Activated CD8-positive, alpha-beta memory T cell treated with anti-CD3 and anti-CD28 coated beads, Interleukin-2, amount 50 U/mL, for 24 hours (primary cell): ENCODE measurements around the gene DOCK1.

Experiments
- DNase-seq: peaks from one replicate; pipeline ENCODE4 v3.0.0-alpha.2; 2020; ENCODE audit errors: extremely low read depth

DOCK1 gene

DNA sequence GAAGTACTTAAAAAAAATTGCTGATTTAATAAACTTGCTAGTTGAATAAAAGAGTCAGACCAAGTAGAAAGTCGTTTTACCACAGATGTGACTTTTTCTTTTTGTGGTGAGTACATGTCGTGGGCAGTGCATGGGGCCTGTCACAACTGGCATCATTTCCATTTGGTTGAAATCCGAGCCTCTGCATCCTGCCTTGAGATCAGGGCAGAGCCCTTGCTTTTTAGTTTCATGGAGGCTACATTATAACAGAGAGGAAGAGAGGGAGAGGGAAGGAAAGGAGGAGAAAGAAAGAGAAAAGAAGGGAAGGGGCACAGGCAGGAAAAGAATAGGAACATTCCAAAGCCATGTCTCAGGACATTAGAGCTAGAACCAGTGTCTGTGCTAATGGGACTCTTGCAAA is 311.6 kb downstream of the DOCK1 start:
- no peak for DNase-seq

DNA sequence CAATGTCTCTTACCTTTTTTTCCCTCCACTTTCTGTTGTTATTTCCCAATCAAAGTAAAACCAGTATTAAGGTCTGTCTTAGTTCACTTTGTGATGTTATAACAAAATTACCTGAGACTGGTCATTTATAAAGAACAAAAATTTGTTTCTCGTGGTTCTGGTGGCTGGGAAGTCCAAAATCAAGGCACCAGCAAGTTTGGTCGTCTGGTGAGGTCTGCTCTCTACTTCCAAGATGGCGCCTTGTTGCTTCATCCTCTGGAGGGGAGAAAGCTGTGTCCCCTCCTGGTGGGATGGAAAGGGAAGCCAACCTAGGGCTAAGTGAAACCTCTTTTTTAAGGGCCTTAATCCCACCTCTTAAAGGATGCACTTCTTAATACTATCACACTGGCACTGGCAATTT is 313.4 kb downstream of the DOCK1 start:
- no peak for DNase-seq

DNA sequence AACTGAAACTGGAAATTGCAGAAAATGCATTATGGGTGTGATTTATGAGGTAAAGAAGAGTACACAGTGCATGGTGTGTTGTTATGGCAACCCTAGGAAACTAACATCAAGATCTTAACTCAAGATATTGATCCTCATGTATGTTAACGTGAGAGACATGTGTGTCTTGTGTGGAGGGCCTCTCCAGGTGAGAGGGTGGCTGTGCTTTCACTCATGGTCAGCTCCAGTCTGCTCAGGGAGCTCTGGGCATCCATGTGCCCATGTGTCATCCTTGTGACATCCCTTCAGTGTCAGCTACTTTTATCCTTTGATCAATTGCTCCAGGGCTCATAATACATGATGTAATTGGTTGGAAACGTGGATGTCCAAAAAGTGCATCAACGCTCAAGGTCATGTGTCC is 316.1 kb downstream of the DOCK1 start:
- DNase-seq, result no peak

DNA sequence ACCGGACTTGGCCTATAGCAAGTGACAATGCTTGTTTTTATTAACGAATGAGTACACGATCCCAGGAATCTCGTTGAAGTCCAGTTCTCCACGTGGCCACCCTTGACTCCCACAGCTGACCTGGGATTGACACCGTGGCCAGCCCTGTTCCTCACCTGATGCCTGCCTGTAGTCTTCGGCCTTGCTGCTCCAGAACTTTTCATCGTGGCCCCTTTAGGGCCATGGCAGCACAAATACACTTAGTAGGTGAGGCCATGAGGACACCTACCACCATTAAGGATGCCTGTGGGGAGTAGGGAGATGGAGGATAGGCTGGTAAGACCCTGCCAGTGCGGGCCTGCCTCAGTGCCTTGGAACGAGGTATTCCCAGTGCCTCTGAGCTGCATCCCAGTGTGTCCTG is 321.8 kb downstream of the DOCK1 start:
- no peak for DNase-seq

DNA sequence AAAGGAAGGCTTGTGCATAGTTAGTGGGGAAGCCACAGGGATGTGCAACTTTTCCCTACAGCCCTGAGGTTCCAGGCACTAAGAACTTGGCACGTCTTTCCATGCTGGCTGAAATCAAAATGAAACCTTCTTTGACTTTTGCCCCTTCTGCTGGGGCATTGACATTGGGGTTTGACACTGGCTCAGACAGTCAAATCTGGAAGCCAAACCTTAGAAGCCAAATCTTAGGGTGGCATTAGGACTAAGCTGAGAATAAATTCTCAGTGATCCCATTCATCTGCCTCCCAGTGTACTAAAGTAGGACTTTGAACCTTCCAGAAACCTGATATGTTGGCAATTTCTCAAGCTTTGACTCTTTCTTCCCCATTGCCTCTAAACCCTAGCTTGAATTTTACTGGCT is 322.4 kb downstream of the DOCK1 start:
- DNase-seq, result no peak

DNA sequence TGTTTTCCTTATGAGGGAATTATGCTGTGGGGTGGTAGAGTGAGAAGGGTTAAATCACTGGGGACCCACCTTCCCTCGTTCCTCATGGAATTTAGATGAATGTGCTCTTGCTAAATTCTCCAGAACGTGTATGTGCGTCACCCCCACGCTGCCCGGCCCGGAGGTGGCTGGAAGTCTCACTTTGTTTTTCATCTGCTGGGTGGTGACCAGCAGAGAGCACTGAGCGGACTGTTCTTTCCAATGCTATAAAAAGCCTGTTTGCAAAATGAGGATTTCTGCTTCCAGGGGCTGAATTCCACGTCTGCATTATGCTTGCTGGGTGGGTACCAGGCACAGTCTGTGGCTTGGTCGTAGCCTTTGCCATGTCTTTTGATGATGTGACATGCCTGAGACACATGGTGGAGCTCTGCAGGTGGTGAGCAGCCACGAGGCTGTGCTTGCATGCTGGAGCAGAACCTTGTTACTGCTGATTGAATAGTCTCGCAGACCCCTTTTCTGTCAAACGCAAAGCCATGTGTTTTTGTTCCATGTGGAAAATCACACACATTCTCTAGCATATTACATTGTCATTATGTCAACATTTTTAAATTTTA is 323.1 kb downstream of the DOCK1 start:
- no peak for DNase-seq

DNA sequence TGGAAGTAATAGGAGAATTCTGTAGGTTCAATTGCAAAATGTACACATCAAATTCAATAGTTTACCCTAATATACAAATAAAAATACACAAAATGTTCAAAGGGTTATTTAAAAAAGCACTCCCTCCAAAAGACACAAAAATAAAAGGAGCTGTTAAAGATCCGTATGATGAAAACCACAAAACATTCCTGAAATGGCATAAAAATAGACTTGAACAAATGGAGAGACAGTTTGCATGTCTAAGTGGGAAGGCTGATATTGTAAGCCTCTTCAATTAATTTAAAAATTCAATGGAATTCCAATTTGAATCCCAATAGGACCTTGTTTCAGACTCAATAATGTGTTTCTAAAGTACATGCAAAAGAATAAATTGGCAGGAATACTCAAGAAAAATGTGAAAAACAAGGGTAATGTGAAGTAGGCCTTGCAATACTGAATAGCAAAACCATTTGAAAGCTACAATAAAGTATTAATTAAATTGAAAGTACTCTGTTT is 329.1 kb downstream of the DOCK1 start:
- DNase-seq, result no peak

DNA sequence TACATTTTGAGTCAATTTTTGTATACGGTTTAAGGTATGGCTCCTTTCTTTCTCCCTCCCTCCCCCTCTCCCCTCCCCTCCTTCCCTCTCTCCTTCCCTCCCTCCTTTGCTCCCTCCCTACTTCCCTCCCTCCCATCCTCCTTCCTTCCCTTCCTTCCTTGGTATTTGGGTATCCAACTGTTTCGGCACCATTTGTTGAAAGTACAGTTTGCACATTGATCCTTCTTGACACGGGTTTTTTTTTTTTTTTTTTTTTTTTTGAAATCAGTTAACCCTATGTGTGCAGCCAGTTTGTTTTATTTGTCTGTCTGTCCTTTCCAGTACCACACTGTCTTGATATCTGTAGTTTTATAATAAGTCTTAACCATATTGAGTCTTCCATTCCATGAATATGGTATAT is 331.0 kb downstream of the DOCK1 start:
- no peak for DNase-seq

DNA sequence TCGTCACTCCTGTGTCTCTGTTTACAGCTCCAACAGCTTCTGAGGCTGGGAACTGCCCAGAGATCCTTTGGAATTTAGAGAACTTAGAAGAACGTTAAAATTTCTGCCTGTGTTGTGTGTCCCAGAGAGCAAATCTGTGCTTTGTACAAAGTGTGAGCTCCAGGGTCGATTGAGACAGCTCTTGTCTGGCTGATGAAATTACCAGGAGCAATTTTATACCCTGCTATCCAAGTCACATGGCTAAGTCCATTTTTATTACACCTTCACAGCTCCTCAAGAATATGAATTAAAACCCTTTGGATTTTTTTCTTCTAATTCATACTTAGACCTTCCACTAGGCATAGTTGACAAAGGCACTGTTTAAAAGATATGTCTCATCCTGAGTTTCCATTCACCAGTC is 337.7 kb downstream of the DOCK1 start:
- DNase-seq, result no peak

DNA sequence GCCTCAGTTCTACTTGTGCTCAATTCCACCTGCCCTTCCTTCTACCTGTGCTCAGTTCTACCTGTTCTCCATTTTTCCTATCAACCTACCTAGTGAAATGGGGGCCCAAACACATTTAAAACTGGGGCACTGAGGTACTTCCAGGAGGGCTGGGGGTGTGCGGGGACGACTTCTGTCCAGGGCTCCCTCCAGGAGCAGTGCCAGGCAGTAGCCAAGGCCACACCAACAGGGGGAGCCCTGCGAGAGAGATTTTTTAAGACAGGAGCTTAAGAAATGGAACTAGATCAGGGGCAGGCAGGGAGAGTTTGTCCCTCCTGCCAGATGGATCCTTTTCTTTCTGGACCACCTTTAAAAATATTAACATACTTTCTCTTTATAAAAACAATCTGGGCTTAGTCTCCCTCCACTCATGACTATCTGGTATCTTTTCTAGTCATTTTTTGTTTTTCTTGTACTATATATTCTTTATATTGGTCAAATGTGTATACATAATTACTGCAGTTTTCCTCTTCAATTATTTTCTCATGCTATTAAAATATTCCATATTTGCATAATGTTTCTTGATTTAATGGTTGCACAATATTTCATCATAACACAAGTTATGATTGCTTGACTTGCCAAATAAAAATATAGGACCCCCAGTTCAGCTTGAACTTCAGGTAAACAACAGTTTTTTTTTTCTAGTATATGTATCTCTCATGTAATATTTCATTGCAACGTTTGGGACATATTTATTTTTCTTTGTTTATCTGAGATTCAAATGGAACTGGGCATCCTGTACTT is 338.5 kb downstream of the DOCK1 start:
- DNase-seq, result no peak

DNA sequence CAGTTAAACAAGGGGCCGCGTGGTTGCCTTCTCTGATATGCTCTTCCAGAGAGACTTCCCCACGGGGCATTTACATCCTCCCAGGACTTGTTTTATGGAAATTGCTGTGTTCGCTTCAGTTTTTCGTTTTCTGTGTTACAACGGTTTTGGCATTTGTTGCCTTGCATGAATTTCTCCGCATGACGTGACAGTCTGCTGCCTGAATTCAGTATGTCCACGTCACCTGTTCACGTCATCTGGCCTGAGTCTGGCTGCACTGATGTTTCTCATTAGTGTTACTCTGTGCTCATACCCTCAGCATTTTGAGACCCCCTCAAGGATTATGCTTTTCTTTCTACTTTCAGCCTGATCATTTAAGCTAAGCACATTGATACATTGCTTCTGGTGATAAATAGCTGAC is 340.2 kb downstream of the DOCK1 start:
- DNase-seq, result no peak

DNA sequence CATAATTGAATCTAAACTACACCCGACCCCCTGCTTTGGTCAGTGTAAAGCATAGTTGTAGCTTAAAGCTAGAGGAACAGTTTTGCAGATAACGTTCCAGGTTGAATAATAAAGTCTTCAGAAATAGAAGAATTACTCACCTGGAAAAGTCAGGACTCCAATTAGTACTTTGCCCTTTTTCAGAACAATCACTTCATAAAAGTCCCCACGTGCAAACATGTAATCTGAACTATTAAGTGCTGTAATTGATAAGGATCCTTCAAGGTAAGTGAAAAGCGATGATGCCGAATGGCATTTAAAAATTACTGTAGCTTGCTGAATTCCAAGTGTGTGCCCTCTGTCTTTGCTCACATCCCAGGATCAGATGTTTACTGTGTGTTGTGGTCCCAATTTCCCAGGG is 344.8 kb downstream of the DOCK1 start:
- no peak for DNase-seq

DNA sequence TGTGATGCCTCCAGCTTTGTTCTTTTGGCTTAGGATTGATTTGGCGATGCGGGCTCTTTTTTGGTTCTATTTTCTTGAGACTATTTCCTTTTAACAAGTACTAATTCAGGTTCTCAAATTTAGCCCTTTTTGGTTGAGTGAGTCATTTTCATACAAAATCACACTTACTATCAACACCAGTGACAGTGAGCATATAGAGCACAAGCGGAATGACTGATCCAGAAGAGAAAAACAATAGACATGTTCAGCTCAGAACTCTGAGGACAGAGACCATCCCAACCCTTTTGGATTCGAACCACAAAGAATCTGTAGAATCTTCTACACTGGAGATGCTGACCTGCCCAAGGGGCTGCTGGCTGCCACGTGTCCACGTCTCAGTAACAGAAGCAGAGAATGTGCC is 347.6 kb downstream of the DOCK1 start:
- DNase-seq, result no peak

DNA sequence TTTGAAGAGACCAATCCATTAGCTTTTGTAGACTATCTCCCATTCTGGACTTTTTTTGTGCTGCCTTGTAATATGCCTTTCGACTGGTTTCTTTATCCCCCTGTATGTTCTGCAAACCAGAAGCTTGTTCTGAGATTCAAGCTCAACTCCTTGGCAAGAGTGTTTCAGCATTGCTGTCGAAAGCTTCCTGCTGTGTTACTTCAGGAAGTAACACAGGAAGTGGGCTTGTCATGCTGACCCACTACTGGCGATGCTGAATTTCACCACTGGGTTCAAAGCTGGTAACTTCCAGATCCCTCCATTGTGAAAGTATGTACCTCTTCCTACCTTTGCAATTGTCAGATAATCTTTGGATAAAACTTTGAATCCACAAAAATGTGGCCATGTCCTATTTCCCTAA is 349.0 kb downstream of the DOCK1 start:
- no peak for DNase-seq

DNA sequence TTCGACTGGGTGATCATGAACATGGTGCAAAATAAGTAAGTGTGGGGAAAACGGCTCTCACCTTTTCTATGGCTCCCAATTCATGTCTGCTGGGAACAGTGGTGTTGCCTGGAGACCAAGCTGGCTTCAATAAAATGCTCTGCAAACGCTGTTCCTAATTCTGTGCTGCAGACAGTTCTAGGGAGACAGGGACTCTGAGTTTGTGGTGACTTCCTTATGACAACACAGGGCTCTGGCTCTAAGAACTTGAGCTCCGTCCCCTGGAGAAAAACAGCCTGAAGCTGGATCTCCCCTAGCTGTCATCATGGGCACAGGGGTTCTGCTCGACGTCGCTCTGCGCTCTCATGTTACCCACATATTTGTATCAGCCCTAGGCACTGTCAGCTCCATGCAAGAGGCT is 352.2 kb downstream of the DOCK1 start:
- DNase-seq, result no peak

DNA sequence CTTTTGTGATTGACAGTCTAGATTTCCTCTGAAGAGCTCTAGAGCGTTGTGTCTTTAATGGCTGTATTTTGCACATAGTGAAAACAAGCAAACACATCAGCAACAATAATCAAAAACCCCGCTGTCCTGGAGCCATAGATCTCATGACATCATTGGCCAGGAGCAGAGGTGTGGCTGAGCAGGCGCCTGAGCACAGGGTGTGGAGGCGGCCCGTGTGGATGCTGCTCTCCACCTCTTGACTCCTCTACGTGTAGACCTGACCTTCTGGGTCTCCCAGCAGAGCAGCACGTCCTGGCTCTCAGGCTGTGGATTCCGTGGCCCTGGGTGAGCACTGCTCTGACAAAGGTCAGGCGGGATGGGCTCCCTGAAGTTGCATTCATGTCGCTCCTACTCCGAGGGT is 354.1 kb downstream of the DOCK1 start:
- no peak for DNase-seq

DNA sequence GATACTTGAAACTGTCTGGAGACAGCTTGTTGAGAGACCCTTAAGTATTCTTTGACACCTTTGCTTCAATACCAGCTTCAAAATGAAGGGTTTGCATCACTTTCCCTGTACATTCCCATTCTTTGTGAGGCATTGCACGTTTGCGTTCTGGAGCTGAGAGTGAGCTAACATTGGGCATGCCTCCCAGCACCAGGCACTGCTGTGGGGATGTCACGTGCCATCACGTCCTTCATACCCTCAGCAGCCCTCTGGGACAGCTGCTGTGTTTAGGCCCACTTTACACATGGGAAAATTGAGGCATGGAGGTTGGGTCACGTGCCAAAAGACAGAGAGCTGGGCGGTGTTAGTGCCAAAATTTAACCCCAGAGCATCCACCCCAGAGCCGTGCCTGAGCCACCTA is 357.4 kb downstream of the DOCK1 start:
- DNase-seq, result no peak

DNA sequence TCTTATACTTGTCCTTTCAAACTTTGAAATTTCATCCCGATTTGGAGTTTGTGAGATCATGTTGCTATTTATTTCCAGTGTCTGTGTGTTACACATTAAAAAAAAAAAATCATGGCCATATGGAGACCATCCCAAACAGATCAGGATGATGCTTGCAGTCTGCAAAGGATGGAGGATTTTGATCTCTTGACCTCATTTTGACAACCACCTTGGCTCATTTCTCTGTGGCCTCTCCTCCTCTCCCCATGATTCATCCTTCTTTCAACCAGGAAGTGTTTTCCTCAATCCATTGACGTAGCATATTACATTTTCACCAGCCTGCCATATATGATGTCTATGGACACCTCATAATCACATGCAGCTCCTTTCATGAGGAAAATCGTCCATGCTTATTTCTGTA is 360.1 kb downstream of the DOCK1 start:
- DNase-seq, result no peak

DNA sequence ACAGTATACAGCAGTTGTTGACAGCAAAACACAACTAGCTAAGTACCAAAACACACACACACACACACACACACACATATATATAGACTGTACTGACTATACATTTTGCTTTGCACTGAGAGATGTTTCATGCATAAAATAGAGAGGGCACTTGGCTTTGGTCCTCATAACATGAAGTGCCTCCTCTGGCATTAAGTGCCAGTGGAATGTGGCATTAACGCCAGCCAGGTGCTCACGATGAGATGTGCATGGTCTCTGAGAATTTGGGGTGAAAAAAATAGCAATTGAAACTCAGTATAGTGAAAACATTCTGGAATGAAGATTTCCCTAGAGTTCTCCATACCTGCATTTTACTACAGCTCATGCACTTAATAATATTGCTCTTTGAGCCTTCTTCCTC is 361.2 kb downstream of the DOCK1 start:
- no peak for DNase-seq

DNA sequence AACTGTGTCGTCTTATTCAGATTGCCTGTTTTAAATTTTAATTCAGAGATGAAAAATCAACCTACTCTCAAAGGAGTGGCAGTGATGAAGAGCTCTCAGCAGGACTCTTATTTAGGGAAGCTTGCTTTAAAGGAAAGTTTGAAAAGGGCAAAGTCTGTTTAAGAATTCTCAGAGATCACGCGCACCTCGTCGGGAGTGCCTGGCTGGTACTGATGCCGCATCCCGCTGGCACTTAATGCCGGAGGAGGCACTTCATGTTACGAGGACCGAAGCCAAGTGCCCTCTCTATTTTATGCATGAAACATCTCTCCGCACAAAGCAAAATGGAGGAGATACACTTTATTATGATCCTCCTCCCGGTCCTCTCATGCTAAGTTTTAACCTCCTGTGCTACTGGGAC is 362.2 kb downstream of the DOCK1 start:
- no peak for DNase-seq

DNA sequence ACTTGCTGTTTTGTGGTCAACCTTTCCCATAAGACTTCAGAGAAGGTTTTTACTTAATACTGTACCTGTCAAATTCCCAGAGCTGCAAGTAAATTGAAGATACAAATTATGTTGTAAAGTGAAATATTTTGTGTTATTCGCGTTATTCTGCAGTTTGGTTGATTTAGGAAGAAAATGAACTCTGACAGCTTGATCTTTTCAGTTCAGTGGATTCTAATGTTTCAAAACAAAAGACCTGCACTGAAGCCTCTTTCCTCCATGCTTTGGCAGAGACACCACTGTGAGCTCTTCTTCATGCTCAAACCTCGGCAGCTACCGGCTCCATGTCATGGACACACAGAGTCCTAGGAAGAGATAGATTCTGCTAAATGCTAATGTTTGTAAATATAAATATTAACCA is 366.8 kb downstream of the DOCK1 start:
- DNase-seq, result no peak

DNA sequence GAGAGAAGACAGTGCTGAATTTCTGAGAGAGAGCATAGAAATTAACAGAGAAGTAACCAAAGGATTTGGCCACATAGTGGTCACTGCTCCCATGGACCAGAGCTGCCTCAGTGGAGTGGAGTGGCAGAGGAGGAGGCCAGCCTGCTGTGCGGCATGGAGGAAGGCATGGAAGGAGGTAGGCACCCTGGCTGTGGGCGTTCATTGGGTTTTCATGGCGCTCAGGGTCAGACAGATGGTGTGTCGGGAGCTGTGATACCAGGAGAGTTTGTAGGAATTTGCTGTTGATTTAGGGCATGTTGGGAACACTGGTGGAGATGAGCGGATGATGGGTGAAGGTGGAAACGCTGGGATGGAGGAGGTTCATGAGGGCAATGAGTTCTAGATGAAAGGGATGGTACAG is 370.0 kb downstream of the DOCK1 start:
- DNase-seq, result no peak

DNA sequence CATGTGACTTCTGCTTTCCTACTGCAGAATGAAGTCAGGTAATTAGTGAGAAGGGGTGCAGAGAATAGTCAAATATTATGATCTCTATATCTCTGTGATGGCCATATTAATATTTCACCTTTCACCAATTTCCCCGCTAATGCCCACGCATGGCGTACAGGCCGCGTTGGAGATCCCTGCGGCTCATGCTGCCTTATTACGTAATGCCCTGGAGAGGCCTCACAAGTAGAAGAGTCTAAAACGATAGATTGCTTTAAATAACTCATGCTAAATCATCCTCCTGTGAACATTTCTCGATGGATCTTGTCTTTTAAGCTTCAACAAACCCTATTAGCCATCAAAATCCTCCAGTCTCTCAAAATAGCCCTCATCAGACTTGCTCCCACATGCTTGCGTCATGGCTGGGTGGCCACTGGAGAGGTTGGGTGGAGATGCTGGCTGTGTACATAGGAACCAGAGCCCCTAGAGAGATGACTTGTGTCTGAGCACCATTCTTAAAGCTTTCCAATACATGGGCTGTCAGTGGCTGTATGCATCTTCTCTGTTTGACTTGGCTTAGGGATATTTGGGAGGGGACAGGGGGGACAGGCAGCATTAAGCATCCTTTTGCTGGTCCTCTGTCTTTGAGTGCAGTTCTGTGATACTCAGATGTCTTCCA is 370.7 kb downstream of the DOCK1 start:
- DNase-seq, result no peak
